ENCODE measurements around the gene CD52.

- TF ChIP-seq CTCF (IDR thresholded peaks at IDR 0.05) (no peak), EZH2phosphoT487 (IDR thresholded peaks at IDR 0.05) (no peak)
Measured at GRCh38 chr1:26306290-26307229, 11.2 kb upstream of the CD52 start, which contains the start of gene UBXN11.

All from neural progenitor cell (in vitro differentiated cells).